PC-3 (cell line): ENCODE measurements around the gene CYLD.
A peak's percentile ranks its signal among the peaks of the same experiment; 100 is the strongest.

Source experiments
- CTCF ChIP-seq: fragments of 300-600 bp; sonication (generic); conservative IDR thresholded peaks from 2 replicates; pipeline ENCODE4 v1.5.1; 2017; ENCODE audit warnings: antibody characterized with exemption, low read depth, mild to moderate bottlenecking, low read length
- EZH2 ChIP-seq: fragments of 300-600 bp; sonication (generic); IDR thresholded peaks from one replicate; pipeline ENCODE4 v1.6.1; 2017; ENCODE audit warnings: antibody characterized with exemption, mild to moderate bottlenecking, low read length; ENCODE audit not compliant: unreplicated experiment

GRCh38 chr16:50821586-50821985, 79.7 kb downstream of the CYLD start:
- peak; percentile 51 for TF ChIP-seq CTCF
- no peak for TF ChIP-seq EZH2
